Esophagus mucosa (tissue), 1 donor: ENCODE measurements around the gene RUNX3. TPM values are rescaled to one million over a fixed set of nuclear protein-coding genes. Genes with fewer than 3 reads are reported as not detected.
A peak's percentile ranks its signal among the peaks of the same experiment; 100 is the strongest.

Experiments used
- ATAC-seq: fragments of 200-7000 bp; cut with Tn5 transposase; one replicate; pipeline ENCODE4 v1.9.1; 2020
- total RNA-seq: library from RNA; stranded (reverse); gene quantifications from one replicate; pipeline ENCODE4 v1.2.4, GENCODE V29; 2023
- donor health status: DM: yes; HTN: yes; CAD: no.

The RUNX3 gene
- total RNA-seq, 1 donor from 2014 or later: 1.6 TPM

- ATAC-seq: no peak
Observed at GRCh38 chr1:24946861-24947658, 17.0 kb upstream of the RUNX3 start.

- no peak for ATAC-seq
Observed at GRCh38 chr1:24945354-24946326, 15.6 kb upstream of the RUNX3 start.

- no peak for ATAC-seq
Observed at GRCh38 chr1:24944318-24944717, 14.2 kb upstream of the RUNX3 start.

- peak; percentile 21 for ATAC-seq
Observed at GRCh38 chr1:24942789-24943188, 12.7 kb upstream of the RUNX3 start.

- no peak for ATAC-seq
Observed at GRCh38 chr1:24941564-24941963, 11.5 kb upstream of the RUNX3 start.

GRCh38 chr1:24940231-24940630, 10.2 kb upstream of the RUNX3 start:
- ATAC-seq: no peak

- no peak for ATAC-seq
Observed at GRCh38 chr1:24939675-24940193, 9.7 kb upstream of the RUNX3 start.

- no peak for ATAC-seq
Observed at GRCh38 chr1:24939040-24939674, 9.1 kb upstream of the RUNX3 start.

- no peak for ATAC-seq
Observed at GRCh38 chr1:24938276-24938675, 8.2 kb upstream of the RUNX3 start.

- no peak for ATAC-seq
Observed at GRCh38 chr1:24936684-24937083, 6.6 kb upstream of the RUNX3 start.

- no peak for ATAC-seq
Observed at GRCh38 chr1:24935615-24936484, 5.8 kb upstream of the RUNX3 start.

GRCh38 chr1:24935196-24935526, 5.1 kb upstream of the RUNX3 start:
- no peak for ATAC-seq

GRCh38 chr1:24934310-24935195, 4.5 kb upstream of the RUNX3 start:
- ATAC-seq: no peak

- no peak for ATAC-seq
Observed at GRCh38 chr1:24933468-24933867, 3.4 kb upstream of the RUNX3 start.

- ATAC-seq: no peak
Observed at GRCh38 chr1:24932725-24933294, 2.7 kb upstream of the RUNX3 start.

GRCh38 chr1:24932284-24932683, 2.2 kb upstream of the RUNX3 start:
- ATAC-seq: peak; percentile 40

- no peak for ATAC-seq
Observed at GRCh38 chr1:24931468-24932231, 1.6 kb upstream of the RUNX3 start.

- no peak for ATAC-seq
Observed at GRCh38 chr1:24931146-24931467, 1.0 kb upstream of the RUNX3 start.

GRCh38 chr1:24929398-24930259, 447 bp downstream of the RUNX3 start:
- peak; percentile 9 for ATAC-seq
